LNCaP clone FGC (cell line): Measurements from ENCODE around the gene RIC8A.

Experiments
- DNase-seq: peaks from one replicate; pipeline ENCODE4 v3.0.0-alpha.2; 2011; ENCODE audit warnings: low read depth
- H3K4me3 ChIP-seq: 2 replicates; pipeline ENCODE4 v1.5.1; 2011; ENCODE audit warnings: mild to moderate bottlenecking, low read depth, low read length, control low read depth
- CTCF ChIP-seq: IDR thresholded peaks from 2 replicates; pipeline ENCODE4 v1.5.1; 2012; ENCODE audit warnings: mild to moderate bottlenecking; ENCODE audit not compliant: control insufficient read depth, insufficient read depth; ENCODE audit errors: extremely low read depth

The RIC8A gene

GRCh38 chr11:221998-222789 is 14.7 kb downstream of the RIC8A start:
- TF ChIP-seq CTCF = no peak
- no peak overlapping the region for H3K4me3 ChIP-seq
- DNase-seq = no peak

- DNase-seq = no peak
- no peak overlapping the region for H3K4me3 ChIP-seq
- TF ChIP-seq CTCF = no peak
These were observed 15.7 kb downstream of the RIC8A start for GRCh38 chr11:223026-223789.

GRCh38 chr11:223884-224283 is 16.4 kb downstream of the RIC8A start:
- H3K4me3 ChIP-seq = no peak overlapping the region
- TF ChIP-seq CTCF = no peak

GRCh38 chr11:224424-224823 is 16.9 kb downstream of the RIC8A start:
- no peak for TF ChIP-seq CTCF
- DNase-seq = no peak
- no peak overlapping the region for H3K4me3 ChIP-seq

More at GRCh38 chr11:223884-224283, 16.4 kb downstream of the RIC8A start:
- no peak for DNase-seq

- TF ChIP-seq CTCF = no peak
- no peak overlapping the region for H3K4me3 ChIP-seq
These were observed 18.4 kb downstream of the RIC8A start for GRCh38 chr11:225734-226453.

GRCh38 chr11:227824-228379 is 20.4 kb downstream of the RIC8A start:
- no peak for TF ChIP-seq CTCF
- H3K4me3 ChIP-seq = no peak overlapping the region
- DNase-seq = no peak

More at GRCh38 chr11:225734-226453, 18.4 kb downstream of the RIC8A start:
- no peak for DNase-seq
